H1 (cell line): ENCODE results near the gene DGUOK. TPM values are rescaled to one million over a fixed set of nuclear protein-coding genes. Genes with fewer than 3 reads are reported as not detected.

Experiments used
- CREB1 ChIP-seq: IDR thresholded peaks from 2 replicates; pipeline ENCODE4 v1.6.1; 2012; ENCODE audit warnings: inconsistent platforms
- JUND ChIP-seq: IDR thresholded peaks from 2 replicates; pipeline ENCODE4 v1.6.1; 2011; ENCODE audit warnings: mild to moderate bottlenecking, improper control_type of control experiment, low read length
- KDM1A ChIP-seq: fragments of 200-600, 300-600 bp; sonication (generic); IDR thresholded peaks from 2 replicates; pipeline ENCODE4 v1.7.1; 2016; ENCODE audit warnings: mild to moderate bottlenecking, low read length, borderline replicate concordance
- MAX ChIP-seq: IDR thresholded peaks from 2 replicates; pipeline ENCODE4 v1.6.1; 2012; ENCODE audit warnings: inconsistent platforms
- PHF8 ChIP-seq: fragments of 200-600 bp; sonication (generic); conservative IDR thresholded peaks from 2 replicates; pipeline ENCODE4 v1.7.1; 2012; ENCODE audit warnings: low read depth, mild to moderate bottlenecking, inconsistent platforms, low read length, moderate library complexity
- USF2 ChIP-seq: IDR thresholded peaks from 2 replicates; pipeline ENCODE4 v1.6.1; 2011; ENCODE audit warnings: low read length, improper control_type of control experiment
- polyA plus RNA-seq, 7 experiments: library from polyadenylated mRNA; depleted of rRNA in 3 of 7; stranded (reverse) in 5 of 7; unstranded in 2 of 7; fragments of >200 nt in 5 of 7; fragments of 200-250 nt in 2 of 7; gene quantifications; 1 replicate in 5 of 7; 2 replicates in 1 of 7; 4 replicates in 1 of 7; pipeline versions ENCODE4 v1.2.1 to v1.2.3, GENCODE V29; 2011 to 2013; ENCODE audit warnings: missing spikeins in 2 of 7, mixed read lengths in 2 of 7
- total RNA-seq: library from RNA; stranded (reverse); fragmentation: NEBNext Ultra II Directional; extraction: Animal tissue kit (Norgen Biotek cat#: 25700); gene quantifications from 2 replicates; pipeline ENCODE4 v1.2.1, GENCODE V29; 2021

The DGUOK gene
- total and polyA plus RNA-seq, 2 of the 8 experiments (the other 6 are each of a cell fraction or from before 2014, with no cell fraction given) = 110 to 168 TPM

- TF ChIP-seq CREB1 (no peak), PHF8 (no peak), MAX (no peak), JUND (no peak), USF2 (no peak), KDM1A (no peak)
Measured at GRCh38 chr2:73908689-73909652, 17.7 kb upstream of the DGUOK start (continued).
